Keratinocyte (primary cell): ENCODE data around the gene OR1F1. TPM values are rescaled to one million over a fixed set of nuclear protein-coding genes. Genes with fewer than 3 reads are reported as not detected.

ENCODE experiments used
- DNase-seq: peaks from one replicate; pipeline ENCODE4 v3.0.0-alpha.2; 2011; ENCODE audit warnings: low read depth, missing footprints, low spot score
- FAIRE-seq: peaks from 2 replicates; lab custom pipeline; 2011; peaks lifted over from hg19 to GRCh38; lab: Jason Lieb, UNC
- H2AFZ ChIP-seq: 2 replicates; pipeline ENCODE4 v1.6.0; 2012; ENCODE audit warnings: low read length, control low read depth, inconsistent platforms; ENCODE audit not compliant: control insufficient read depth
- H3K27ac ChIP-seq: 2 replicates; pipeline ENCODE4 v1.5.1; 2011; ENCODE audit warnings: low read length; ENCODE audit not compliant: control insufficient read depth, insufficient read depth
- H3K27me3 ChIP-seq: 3 replicates; pipeline ENCODE4 v1.6.0; 2011; ENCODE audit warnings: low read length; ENCODE audit not compliant: control insufficient read depth, insufficient read depth; ENCODE audit errors: extremely low read depth
- H3K36me3 ChIP-seq, 2 experiments: 2 replicates in 1 of 2; 3 replicates in 1 of 2; pipeline ENCODE4 v1.5.1; 2011; ENCODE audit warnings: low read length in 2 of 2, mild to moderate bottlenecking in 1 of 2; ENCODE audit not compliant: control insufficient read depth in 2 of 2, insufficient read depth in 2 of 2; ENCODE audit errors: extremely low read depth in 1 of 2
- H3K4me1 ChIP-seq: 3 replicates; pipeline ENCODE4 v1.5.1; 2011; ENCODE audit warnings: low read length; ENCODE audit not compliant: control insufficient read depth, insufficient read depth; ENCODE audit errors: extremely low read depth
- H3K4me2 ChIP-seq: 3 replicates; pipeline ENCODE4 v1.6.0; 2011; ENCODE audit warnings: low read depth, low read length; ENCODE audit not compliant: control insufficient read depth, insufficient read depth; ENCODE audit errors: extremely low read depth
- H3K4me3 ChIP-seq, 3 experiments: fragments of 200-600 bp in 1 of 3; sonication (generic) in 1 of 3; 2 replicates in 2 of 3; 3 replicates in 1 of 3; pipeline ENCODE4 v1.5.1; 2011 to 2016; ENCODE audit warnings: low read length in 3 of 3, mild to moderate bottlenecking in 3 of 3, control low read depth in 2 of 3, inconsistent platforms in 1 of 3, low read depth in 1 of 3, mixed read lengths in 1 of 3, mixed run types in 1 of 3, moderate library complexity in 1 of 3; ENCODE audit not compliant: control insufficient read depth in 2 of 3, insufficient read depth in 2 of 3; ENCODE audit errors: extremely low read depth in 1 of 3
- H3K79me2 ChIP-seq: 2 replicates; pipeline ENCODE4 v1.6.0; 2012; ENCODE audit warnings: low read length; ENCODE audit not compliant: control insufficient read depth, insufficient read depth
- H3K9ac ChIP-seq: 3 replicates; pipeline ENCODE4 v1.6.0; 2011; ENCODE audit warnings: low read length; ENCODE audit not compliant: control insufficient read depth, insufficient read depth; ENCODE audit errors: extremely low read depth
- H3K9me1 ChIP-seq: 3 replicates; pipeline ENCODE4 v1.6.0; 2011; ENCODE audit warnings: low read length; ENCODE audit not compliant: control insufficient read depth, insufficient read depth; ENCODE audit errors: extremely low read depth
- H3K9me3 ChIP-seq: 2 replicates; pipeline ENCODE4 v1.5.1; 2012; ENCODE audit warnings: low read depth, low read length; ENCODE audit not compliant: control insufficient read depth
- H4K20me1 ChIP-seq: 3 replicates; pipeline ENCODE4 v1.6.0; 2011; ENCODE audit warnings: low read length; ENCODE audit not compliant: control insufficient read depth, insufficient read depth; ENCODE audit errors: extremely low read depth
- EZH2 ChIP-seq: IDR thresholded peaks from one replicate; pipeline ENCODE4 v1.6.1; 2012; ENCODE audit warnings: inconsistent platforms, mild to moderate bottlenecking, low read length, moderate library complexity
- dilution Hi-C: fragments of 300-500 bp; cut with MboI; formaldehyde crosslinking; loops from one replicate; pipeline ENCODE4 v1.7.0; 2020; ENCODE audit warnings: low sequenced_read_pairs; ENCODE audit not compliant: extremely low pct_ligation_motif_present
- polyA plus RNA-seq, 5 experiments: library from polyadenylated mRNA; depleted of rRNA in 3 of 5; stranded (reverse) in 3 of 5; stranded (forward) in 1 of 5; unstranded in 1 of 5; fragments of >200 nt; gene quantifications; 1 replicate in 1 of 5; 2 replicates in 3 of 5; 3 replicates in 1 of 5; pipeline versions ENCODE4 v1.2.1 to v1.2.3, GENCODE V29; 2011 to 2012; ENCODE audit warnings: missing spikeins in 2 of 5, low read depth in 1 of 5, low replicate concordance in 1 of 5
- TF ChIP-seq, protein P1 (sequence below), 3 experiments: IDR thresholded peaks in 1 of 3; conservative IDR thresholded peaks in 1 of 3; optimal IDR thresholded peaks in 1 of 3; 2 replicates in 2 of 3; 3 replicates in 1 of 3; pipeline versions ENCODE3 to v1.5.1; 2011; ENCODE audit warnings: low read length in 3 of 3, mild to moderate bottlenecking in 3 of 3, moderate library complexity in 2 of 3, control low read depth in 1 of 3, inconsistent platforms in 1 of 3; ENCODE audit not compliant: insufficient read depth in 2 of 3; ENCODE audit errors: extremely low read depth in 1 of 3

The OR1F1 gene
- polyA plus RNA-seq, 1 donor (not counting 4 experiments of a cell fraction or from before 2014, with no cell fraction given), result 0.51 TPM

DNA sequence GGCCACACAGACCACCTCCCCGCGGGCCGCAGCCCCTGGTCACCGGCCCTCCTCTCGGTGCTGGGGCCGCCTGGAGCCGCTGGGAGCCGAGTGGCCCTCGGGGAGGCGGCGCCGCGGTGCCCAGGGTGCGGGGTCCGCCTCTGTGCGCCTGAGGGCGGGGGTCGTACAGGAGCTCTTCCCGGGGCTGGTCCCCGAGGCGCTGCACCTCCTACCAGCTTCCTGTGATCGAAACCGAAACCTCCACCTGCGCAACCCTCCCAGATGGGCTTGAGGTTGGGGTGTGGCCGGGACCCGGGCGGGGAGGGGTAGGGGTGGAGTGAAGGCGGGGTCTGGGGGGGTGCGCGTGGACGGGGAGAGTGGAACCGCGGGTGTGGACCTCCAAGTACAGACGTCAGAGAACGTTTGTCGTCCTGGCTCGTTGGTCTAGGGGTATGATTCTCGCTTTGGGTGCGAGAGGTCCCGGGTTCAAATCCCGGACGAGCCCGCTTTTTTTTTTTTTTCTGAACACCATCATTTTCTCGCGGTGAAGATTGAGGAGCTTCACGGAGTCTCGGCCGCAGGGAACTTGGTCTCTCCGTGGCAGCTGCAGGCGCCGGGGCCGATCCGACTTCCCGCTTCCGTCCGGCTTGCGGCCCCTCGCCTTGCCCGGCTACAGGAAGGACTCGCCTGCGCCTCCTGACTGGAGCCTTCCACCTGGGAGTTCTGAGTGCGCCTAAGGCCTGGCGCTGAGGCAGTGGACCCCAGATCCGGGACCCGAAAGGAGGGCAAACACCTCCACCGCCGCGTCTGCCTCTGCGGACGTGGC, 29.3 kb upstream of the OR1F1 start:
- Histone ChIP-seq H3K36me3 (no peaks in the 10 kb centered on the region), H3K27ac (peak overlapping the region; percentile 82), H2AFZ (peak overlapping the region; percentile 92), H3K4me3 (peak overlapping the region; percentile 72 to 83 (median 77)), H4K20me1 (no peaks in the 10 kb centered on the region), H3K79me2 (no peaks in the 10 kb centered on the region), H3K4me2 (peak overlapping the region; percentile 90), H3K9me1 (no peaks in the 10 kb centered on the region), H3K27me3 (no peaks in the 10 kb centered on the region), H3K9me3 (no peaks in the 10 kb centered on the region), H3K9ac (peak overlapping the region; percentile 85), H3K4me1 (peaks cover 5% of the 10 kb centered on the region)
- dilution Hi-C loops, result no loop called here
- peak; percentile 63 for DNase-seq
- no peak for FAIRE-seq
- TF ChIP-seq, protein P1, sequence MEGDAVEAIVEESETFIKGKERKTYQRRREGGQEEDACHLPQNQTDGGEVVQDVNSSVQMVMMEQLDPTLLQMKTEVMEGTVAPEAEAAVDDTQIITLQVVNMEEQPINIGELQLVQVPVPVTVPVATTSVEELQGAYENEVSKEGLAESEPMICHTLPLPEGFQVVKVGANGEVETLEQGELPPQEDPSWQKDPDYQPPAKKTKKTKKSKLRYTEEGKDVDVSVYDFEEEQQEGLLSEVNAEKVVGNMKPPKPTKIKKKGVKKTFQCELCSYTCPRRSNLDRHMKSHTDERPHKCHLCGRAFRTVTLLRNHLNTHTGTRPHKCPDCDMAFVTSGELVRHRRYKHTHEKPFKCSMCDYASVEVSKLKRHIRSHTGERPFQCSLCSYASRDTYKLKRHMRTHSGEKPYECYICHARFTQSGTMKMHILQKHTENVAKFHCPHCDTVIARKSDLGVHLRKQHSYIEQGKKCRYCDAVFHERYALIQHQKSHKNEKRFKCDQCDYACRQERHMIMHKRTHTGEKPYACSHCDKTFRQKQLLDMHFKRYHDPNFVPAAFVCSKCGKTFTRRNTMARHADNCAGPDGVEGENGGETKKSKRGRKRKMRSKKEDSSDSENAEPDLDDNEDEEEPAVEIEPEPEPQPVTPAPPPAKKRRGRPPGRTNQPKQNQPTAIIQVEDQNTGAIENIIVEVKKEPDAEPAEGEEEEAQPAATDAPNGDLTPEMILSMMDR (optimal IDR thresholded peaks at IDR 0.05 in 1 of 3, IDR thresholded peaks at IDR 0.05 in 1 of 3, conservative IDR thresholded peaks at IDR 0.05 in 1 of 3; ENCODE audit: extremely low read depth in 1 of 3, insufficient read depth in 2 of 3, low read length in 3 of 3), result no peak
- TF ChIP-seq EZH2, result no peak

DNA sequence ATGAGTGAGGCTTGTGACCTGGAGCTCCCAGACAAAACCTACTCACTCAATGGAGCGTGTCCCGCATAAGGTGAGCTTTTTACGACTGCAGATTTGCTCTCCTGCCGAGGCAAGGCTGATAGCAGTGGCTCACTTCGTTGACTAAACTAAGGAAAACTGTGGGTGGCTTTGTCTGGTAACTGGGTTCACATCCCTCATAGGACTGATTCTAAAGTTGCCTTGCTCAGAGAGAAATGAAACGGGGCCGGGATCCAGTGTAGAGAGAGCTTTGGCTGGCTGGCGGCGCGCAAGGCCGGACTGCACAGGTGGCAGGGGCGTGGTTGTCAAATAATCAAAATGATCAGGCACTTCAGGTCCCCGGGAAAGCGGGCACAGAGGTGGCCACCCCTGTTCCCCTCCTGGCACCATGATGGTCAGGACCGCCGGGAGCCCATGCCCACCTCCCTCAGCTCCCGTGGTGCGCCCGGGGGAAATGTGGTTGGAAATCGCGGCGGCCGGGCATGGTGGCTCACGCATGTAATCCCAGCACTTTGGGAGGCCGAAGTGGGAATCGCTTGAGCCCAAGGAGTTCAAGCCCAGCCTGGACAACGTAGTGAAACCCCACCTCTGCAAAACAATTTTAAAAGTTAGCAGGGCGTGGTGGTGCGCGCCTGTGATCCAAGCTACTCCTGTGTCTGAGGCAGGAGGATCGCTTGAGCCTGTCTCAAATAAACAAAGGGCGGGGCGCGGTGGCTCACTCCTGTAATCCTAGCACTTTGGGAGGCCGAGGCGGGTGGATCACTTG, 26.6 kb upstream of the OR1F1 start:
- Histone ChIP-seq H3K9me1 (no peaks in the 10 kb centered on the region), H3K36me3 (no peaks in the 10 kb centered on the region), H3K9ac (no peak overlapping the region), H3K9me3 (no peaks in the 10 kb centered on the region), H3K4me1 (peaks cover 5% of the 10 kb centered on the region), H3K4me2 (no peak overlapping the region), H3K27ac (no peak overlapping the region), H4K20me1 (no peaks in the 10 kb centered on the region), H2AFZ (no peak overlapping the region), H3K4me3 (no peak overlapping the region), H3K27me3 (no peaks in the 10 kb centered on the region), H3K79me2 (no peaks in the 10 kb centered on the region)
- FAIRE-seq (no peak), DNase-seq (no peak)
- TF ChIP-seq, protein P1 (optimal IDR thresholded peaks at IDR 0.05 in 1 of 3, IDR thresholded peaks at IDR 0.05 in 1 of 3, conservative IDR thresholded peaks at IDR 0.05 in 1 of 3; ENCODE audit: extremely low read depth in 1 of 3, insufficient read depth in 2 of 3, low read length in 3 of 3), result no peak
- TF ChIP-seq EZH2, result no peak
- dilution Hi-C loops, result no loop called here
